Measurements from ENCODE around the gene NR1D2.
"Not testable (repeated sequence)": the region's sequence is repeated elsewhere in the genome, so short reads cannot be mapped to it uniquely, and the experiment has no call there.

The NR1D2 gene

GRCh38 chr3:23944861-23945662 lies at the start of gene NR1D2:
NR1D2 (plus strand) TSS chr3:23945286; CDS start chr3:23945579, 293 bp downstream.
- no peaks in the 10 kb centered on the region for H3K27me3 ChIP-seq (ENCODE audit: control insufficient read depth, insufficient read depth, low read length)
- H3K27ac ChIP-seq (ENCODE audit: low read depth, low read length) = peak within 1 kb of the TSS; percentile 91
- H3K9me3 ChIP-seq (ENCODE audit: control insufficient read depth, insufficient read depth, low read length) = no peaks in the 10 kb centered on the region
- H3K4me3 ChIP-seq (ENCODE audit: low read depth, low read length) = peak within 1 kb of the TSS; percentile 86
- H3K9ac ChIP-seq (ENCODE audit: low read depth, low read length) = peak within 1 kb of the TSS; percentile 92
- H3K36me3 ChIP-seq (ENCODE audit: control insufficient read depth, insufficient read depth, low read length) = no peaks in the 10 kb centered on the region
- H3K4me1 ChIP-seq (ENCODE audit: control insufficient read depth, insufficient read depth, low read length) = peaks cover 19% of the 10 kb centered on the region

GRCh38 chr3:23900744-23901143 lies 44.3 kb upstream of the NR1D2 start:
- no peaks in the 10 kb centered on the region for H3K4me1 ChIP-seq (ENCODE audit: control insufficient read depth, insufficient read depth, low read length)
- peaks cover 3% of the 10 kb centered on the region; the same call in 1 of the 2 replicates for H3K9me3 ChIP-seq (ENCODE audit: control insufficient read depth, insufficient read depth, low read length)
- peaks cover 44% of the 10 kb centered on the region for H3K36me3 ChIP-seq (ENCODE audit: control insufficient read depth, insufficient read depth, low read length)
- H3K9ac ChIP-seq (ENCODE audit: low read depth, low read length) = no peak overlapping the region
- no peak overlapping the region for H3K4me3 ChIP-seq (ENCODE audit: low read depth, low read length)
- no peaks in the 10 kb centered on the region for H3K27me3 ChIP-seq (ENCODE audit: control insufficient read depth, insufficient read depth, low read length)
- no peak overlapping the region for H3K27ac ChIP-seq (ENCODE audit: low read depth, low read length)

GRCh38 chr3:23904545-23904944 lies 40.5 kb upstream of the NR1D2 start:
- Histone ChIP-seq H3K9ac (ENCODE audit: low read depth, low read length) (no peak overlapping the region), H3K27ac (ENCODE audit: low read depth, low read length) (no peak overlapping the region), H3K9me3 (ENCODE audit: control insufficient read depth, insufficient read depth, low read length) (no peaks in the 10 kb centered on the region), H3K4me1 (ENCODE audit: control insufficient read depth, insufficient read depth, low read length) (no peaks in the 10 kb centered on the region), H3K36me3 (ENCODE audit: control insufficient read depth, insufficient read depth, low read length) (peaks cover 42% of the 10 kb centered on the region), H3K27me3 (ENCODE audit: control insufficient read depth, insufficient read depth, low read length) (no peaks in the 10 kb centered on the region), H3K4me3 (ENCODE audit: low read depth, low read length) (no peak overlapping the region)

- H3K4me3 ChIP-seq (ENCODE audit: low read depth, low read length) = no peak overlapping the region
- no peaks in the 10 kb centered on the region for H3K27me3 ChIP-seq (ENCODE audit: control insufficient read depth, insufficient read depth, low read length)
- H3K36me3 ChIP-seq (ENCODE audit: control insufficient read depth, insufficient read depth, low read length) = peaks cover 34% of the 10 kb centered on the region
- H3K27ac ChIP-seq (ENCODE audit: low read depth, low read length) = no peak overlapping the region
- H3K4me1 ChIP-seq (ENCODE audit: control insufficient read depth, insufficient read depth, low read length) = no peaks in the 10 kb centered on the region
- H3K9me3 ChIP-seq (ENCODE audit: control insufficient read depth, insufficient read depth, low read length) = no peaks in the 10 kb centered on the region
- no peak overlapping the region for H3K9ac ChIP-seq (ENCODE audit: low read depth, low read length)
Measured at GRCh38 chr3:23909341-23909740, 35.7 kb upstream of the NR1D2 start.

DNA sequence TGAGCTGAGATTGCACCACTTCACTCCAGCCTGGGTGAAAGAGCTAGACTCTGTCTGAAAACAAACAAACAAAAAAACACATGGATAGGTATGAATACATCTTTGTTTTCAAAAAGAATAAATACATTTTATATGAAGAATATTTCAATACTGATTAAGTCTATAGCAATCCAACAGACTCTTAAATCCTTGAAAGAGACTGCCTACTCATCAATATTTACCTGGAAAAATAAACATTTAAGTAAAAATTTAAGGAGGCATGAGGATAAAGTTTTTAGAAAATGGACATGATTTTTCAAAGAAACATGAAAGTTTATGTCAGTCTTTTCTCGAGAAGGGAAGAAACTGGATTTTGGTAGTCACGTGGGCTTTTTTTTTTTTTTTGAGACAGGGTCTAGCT lies 33.7 kb upstream of the NR1D2 start:
- H3K9me3 ChIP-seq (ENCODE audit: control insufficient read depth, insufficient read depth, low read length) = no peaks in the 10 kb centered on the region
- peaks cover 32% of the 10 kb centered on the region for H3K36me3 ChIP-seq (ENCODE audit: control insufficient read depth, insufficient read depth, low read length)
- no peak overlapping the region for H3K27ac ChIP-seq (ENCODE audit: low read depth, low read length)
- H3K27me3 ChIP-seq (ENCODE audit: control insufficient read depth, insufficient read depth, low read length) = 0 out of 2 replicates have a peak, but pooled peaks cover 5% of the 10 kb centered on the region
- no peak overlapping the region for H3K9ac ChIP-seq (ENCODE audit: low read depth, low read length)
- H3K4me1 ChIP-seq (ENCODE audit: control insufficient read depth, insufficient read depth, low read length) = peaks cover 15% of the 10 kb centered on the region
- H3K4me3 ChIP-seq (ENCODE audit: low read depth, low read length) = no peak overlapping the region

DNA sequence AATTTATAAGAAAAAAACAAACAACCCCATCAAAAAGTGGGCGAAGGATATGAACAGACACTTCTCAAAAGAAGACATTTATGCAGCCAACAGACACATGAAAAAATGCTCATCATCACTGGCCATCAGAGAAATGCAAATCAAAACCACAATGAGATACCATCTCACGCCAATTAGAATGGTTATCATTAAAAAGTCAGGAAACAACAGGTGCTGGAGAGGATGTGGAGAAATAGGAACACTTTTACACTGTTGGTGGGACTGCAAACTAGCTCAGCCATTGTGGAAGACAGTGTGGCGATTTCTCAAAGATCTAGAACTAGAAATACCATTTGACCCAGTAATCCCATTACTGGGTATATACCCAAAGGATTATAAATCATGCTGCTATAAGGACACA lies 32.8 kb upstream of the NR1D2 start:
- H3K27me3 ChIP-seq (ENCODE audit: control insufficient read depth, insufficient read depth, low read length); H3K9me3 ChIP-seq (ENCODE audit: control insufficient read depth, insufficient read depth, low read length); H3K9ac ChIP-seq (ENCODE audit: low read depth, low read length); H3K4me3 ChIP-seq (ENCODE audit: low read depth, low read length); H3K27ac ChIP-seq (ENCODE audit: low read depth, low read length): not testable (repeated sequence)
- H3K36me3 ChIP-seq (ENCODE audit: control insufficient read depth, insufficient read depth, low read length) = peaks cover 30% of the 10 kb centered on the region
- peaks cover 15% of the 10 kb centered on the region for H3K4me1 ChIP-seq (ENCODE audit: control insufficient read depth, insufficient read depth, low read length)

DNA sequence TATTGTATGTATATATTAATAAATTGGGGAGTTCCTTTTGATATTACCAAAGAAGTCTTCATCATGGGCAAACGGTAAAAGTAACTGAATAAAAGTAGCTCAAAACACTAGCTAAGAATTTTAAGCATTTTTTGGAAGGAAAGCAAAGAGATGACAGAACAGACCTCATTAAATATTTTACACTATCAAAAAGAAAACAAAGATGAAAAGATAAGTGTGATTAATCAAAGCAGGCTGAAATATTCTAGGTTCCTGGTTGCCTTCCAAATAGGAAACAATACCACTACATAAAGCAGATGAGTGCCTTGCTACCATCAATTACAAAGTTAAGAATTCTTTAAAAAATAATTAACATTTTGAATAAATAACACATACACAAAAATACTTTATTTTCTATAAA lies 31.9 kb upstream of the NR1D2 start:
- Histone ChIP-seq H3K4me1 (ENCODE audit: control insufficient read depth, insufficient read depth, low read length) (peaks cover 15% of the 10 kb centered on the region), H3K4me3 (ENCODE audit: low read depth, low read length) (no peak overlapping the region), H3K9me3 (ENCODE audit: control insufficient read depth, insufficient read depth, low read length) (no peaks in the 10 kb centered on the region), H3K36me3 (ENCODE audit: control insufficient read depth, insufficient read depth, low read length) (peaks cover 27% of the 10 kb centered on the region), H3K27ac (ENCODE audit: low read depth, low read length) (no peak overlapping the region), H3K9ac (ENCODE audit: low read depth, low read length) (no peak overlapping the region), H3K27me3 (ENCODE audit: control insufficient read depth, insufficient read depth, low read length) (0 out of 2 replicates have a peak, but pooled peaks cover 5% of the 10 kb centered on the region)

GRCh38 chr3:23913873-23914743 lies 31.0 kb upstream of the NR1D2 start:
- Histone ChIP-seq H3K9me3 (ENCODE audit: control insufficient read depth, insufficient read depth, low read length) (no peaks in the 10 kb centered on the region), H3K27ac (ENCODE audit: low read depth, low read length) (no peak overlapping the region), H3K36me3 (ENCODE audit: control insufficient read depth, insufficient read depth, low read length) (peaks cover 30% of the 10 kb centered on the region), H3K27me3 (ENCODE audit: control insufficient read depth, insufficient read depth, low read length) (0 out of 2 replicates have a peak, but pooled peaks cover 5% of the 10 kb centered on the region), H3K4me1 (ENCODE audit: control insufficient read depth, insufficient read depth, low read length) (peaks cover 21% of the 10 kb centered on the region), H3K4me3 (ENCODE audit: low read depth, low read length) (no peak overlapping the region), H3K9ac (ENCODE audit: low read depth, low read length) (no peak overlapping the region)

GRCh38 chr3:23915537-23916108 lies 29.5 kb upstream of the NR1D2 start:
- Histone ChIP-seq H3K4me1 (ENCODE audit: control insufficient read depth, insufficient read depth, low read length) (peaks cover 21% of the 10 kb centered on the region), H3K27ac (ENCODE audit: low read depth, low read length) (no peak overlapping the region), H3K27me3 (ENCODE audit: control insufficient read depth, insufficient read depth, low read length) (0 out of 2 replicates have a peak, but pooled peaks cover 5% of the 10 kb centered on the region), H3K9ac (ENCODE audit: low read depth, low read length) (peak overlapping the region; percentile 98), H3K9me3 (ENCODE audit: control insufficient read depth, insufficient read depth, low read length) (no peaks in the 10 kb centered on the region), H3K4me3 (ENCODE audit: low read depth, low read length) (peak overlapping the region; percentile 85), H3K36me3 (ENCODE audit: control insufficient read depth, insufficient read depth, low read length) (peaks cover 29% of the 10 kb centered on the region)

DNA sequence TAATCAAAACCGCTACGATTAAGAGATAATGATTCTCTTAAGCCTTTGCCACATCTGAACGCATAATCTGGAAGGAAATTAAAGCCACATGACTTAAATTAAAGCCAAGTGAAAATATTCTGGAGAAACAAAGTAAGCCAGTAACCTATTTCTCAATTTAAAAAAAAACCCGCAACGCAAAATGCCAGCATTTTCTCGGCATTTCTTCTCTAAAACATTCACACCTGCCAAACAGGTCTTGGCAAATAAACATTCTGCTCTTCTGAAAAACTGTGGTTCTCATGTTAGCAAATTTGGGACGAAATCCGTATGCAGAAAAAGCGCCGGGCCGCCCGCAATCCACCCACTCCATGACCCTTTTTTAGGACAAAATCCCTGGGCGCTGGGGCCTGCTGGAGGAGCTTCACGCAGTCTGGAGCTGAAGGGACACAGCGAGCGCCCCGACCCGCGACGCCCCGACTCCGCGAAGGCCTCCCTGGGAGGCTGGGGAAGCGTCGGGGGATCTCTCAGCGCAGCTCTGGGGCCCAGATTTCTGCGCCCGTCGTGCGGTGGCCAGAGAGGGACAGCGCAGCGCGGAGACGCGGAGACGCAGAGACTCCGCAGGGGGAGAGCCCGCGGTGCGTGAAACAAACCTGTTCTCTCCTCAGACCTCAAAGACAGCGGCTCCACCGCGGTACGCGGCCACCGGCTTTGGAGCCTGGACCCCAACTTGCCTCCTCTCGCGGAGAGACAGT lies 28.8 kb upstream of the NR1D2 start:
- H3K4me3 ChIP-seq (ENCODE audit: low read depth, low read length) = peak overlapping the region; percentile 85
- peaks cover 21% of the 10 kb centered on the region for H3K4me1 ChIP-seq (ENCODE audit: control insufficient read depth, insufficient read depth, low read length)
- peak overlapping the region; percentile 98 for H3K9ac ChIP-seq (ENCODE audit: low read depth, low read length)
- peaks cover 28% of the 10 kb centered on the region for H3K36me3 ChIP-seq (ENCODE audit: control insufficient read depth, insufficient read depth, low read length)
- H3K9me3 ChIP-seq (ENCODE audit: control insufficient read depth, insufficient read depth, low read length) = no peaks in the 10 kb centered on the region
- 0 out of 2 replicates have a peak, but pooled peaks cover 5% of the 10 kb centered on the region for H3K27me3 ChIP-seq (ENCODE audit: control insufficient read depth, insufficient read depth, low read length)
- peak overlapping the region; percentile 77 for H3K27ac ChIP-seq (ENCODE audit: low read depth, low read length)
